Body of pancreas (tissue), 4 donors: ENCODE data around the gene HOXC4. TPM values are rescaled to one million over a fixed set of nuclear protein-coding genes. Genes with fewer than 3 reads are reported as not detected.

Experiments
- ATAC-seq: fragments of 150-250 bp; one replicate; pipeline ENCODE4 v1.9.1; 2016
- DNase-seq, 4 donors: peaks; one replicate each; pipeline ENCODE4 v3.0.0-alpha.2; 2019
- H3K27ac ChIP-seq, 4 donors: fragments of 200-600 bp; sonication (generic); 1 replicate in 3 of 4; 2 replicates in 1 of 4; pipeline versions ENCODE4 v1.5.1 to v1.6.1; 2016 to 2019; ENCODE audit warnings: mild to moderate bottlenecking in 1 of 4, mixed read lengths in 1 of 4, moderate library complexity in 1 of 4
- H3K27me3 ChIP-seq, 2 donors: fragments of 200-600 bp; sonication (generic); one replicate each; pipeline ENCODE4 v1.6.0; 2016; ENCODE audit warnings: mild to moderate bottlenecking in 1 of 2
- H3K36me3 ChIP-seq, 2 donors: fragments of 200-600 bp; sonication (generic); replicated peaks in 1 of 2; 2 replicates each; pipeline ENCODE4 v1.5.1; 2016; ENCODE audit warnings: low read depth in 2 of 2; ENCODE audit not compliant: insufficient read depth in 1 of 2
- H3K4me1 ChIP-seq: fragments of 200-600 bp; sonication (generic); one replicate; pipeline ENCODE4 v1.6.0; 2016
- H3K4me3 ChIP-seq, 2 donors: fragments of 200-600 bp; sonication (generic); 1 replicate in 1 of 2; 2 replicates in 1 of 2; pipeline ENCODE4 v1.5.1; 2016 to 2019
- H3K9me3 ChIP-seq, 3 donors: fragments of 200-600 bp; sonication (generic); 1 replicate in 2 of 3; 2 replicates in 1 of 3; pipeline ENCODE4 v1.5.1; 2016
- POLR2A ChIP-seq, 3 donors: fragments of 450-650 bp; IDR thresholded peaks; one replicate each; pipeline ENCODE4 v1.6.1; 2016; ENCODE audit warnings: antibody characterized with exemption in 3 of 3, mild to moderate bottlenecking in 2 of 3
- WGBS, 2 donors: methylation state at CpG; one replicate each; pipeline ENCODE4 v1.1.5; 2017; 5-methylcytosine and 5-hydroxymethylcytosine counted together
- intact Hi-C: fragments of 100-400 bp; cut with DNase I; formaldehyde crosslinking; loops from one replicate; pipeline ENCODE4 v1.15.1; 2023
- total RNA-seq, 2 donors: library from RNA; depleted of rRNA; stranded (reverse); fragments of >200 nt; gene quantifications; one replicate each; pipeline ENCODE4 v1.1.0, GENCODE V29; 2016
- TF ChIP-seq, protein P1 (sequence below), 7 experiments: fragments of 450-650 bp in 4 of 7; fragments of 200-600 bp in 3 of 7; sonication (generic) in 3 of 7; IDR thresholded peaks; one replicate each; pipeline ENCODE4 v1.5.1; 2016 to 2019; ENCODE audit warnings: antibody characterized with exemption in 7 of 7

HOXC4 gene
- total RNA-seq, 2 donors from 2014 or later = not detected

DNA sequence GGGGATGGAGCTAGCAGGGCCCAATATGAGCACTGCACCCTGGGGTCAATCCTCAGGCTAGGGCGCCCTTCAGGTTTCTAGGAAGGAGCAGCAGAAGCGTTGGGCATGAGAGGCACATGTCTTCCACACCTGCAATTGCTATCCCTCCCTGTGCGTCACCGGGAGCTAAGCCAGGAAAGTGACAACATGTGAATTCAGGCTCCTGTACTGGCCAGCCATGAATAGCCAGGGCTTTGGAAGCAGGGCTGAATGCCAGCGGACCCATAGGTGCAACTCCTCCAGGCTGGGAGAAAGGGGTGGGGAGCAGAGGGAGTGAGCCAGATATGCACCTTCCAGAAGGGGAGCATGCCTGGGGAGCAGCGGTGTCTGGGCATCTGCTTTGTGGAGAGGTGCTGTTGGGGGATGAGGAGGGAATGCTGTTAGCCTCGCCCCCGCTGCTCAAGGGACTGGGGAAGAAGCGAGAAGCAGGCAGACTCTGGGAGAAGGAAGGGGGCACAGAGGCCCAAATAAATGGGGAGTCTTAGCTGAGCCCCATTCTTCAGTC lies 14.7 kb upstream of the HOXC4 start:
- no peaks in the 10 kb centered on the region for H3K36me3 ChIP-seq
- peaks cover 0 to 16% of the 10 kb centered on the region in 2 donors for H3K27me3 ChIP-seq
- ATAC-seq = peak; percentile 66
- no peaks in the 10 kb centered on the region for H3K9me3 ChIP-seq
- 18% methylated on average over 9 of the region's 9 CpGs for WGBS, 2 donors
- H3K4me1 ChIP-seq = peaks cover 2% of the 10 kb centered on the region
- H3K4me3 ChIP-seq = no peak overlapping the region
- peak in 3 of 4 donors; percentile 44 to 80 (median 76) for DNase-seq
- H3K27ac ChIP-seq = no peak overlapping the region
- intact Hi-C loops = no loop called here
- TF ChIP-seq, protein P1, sequence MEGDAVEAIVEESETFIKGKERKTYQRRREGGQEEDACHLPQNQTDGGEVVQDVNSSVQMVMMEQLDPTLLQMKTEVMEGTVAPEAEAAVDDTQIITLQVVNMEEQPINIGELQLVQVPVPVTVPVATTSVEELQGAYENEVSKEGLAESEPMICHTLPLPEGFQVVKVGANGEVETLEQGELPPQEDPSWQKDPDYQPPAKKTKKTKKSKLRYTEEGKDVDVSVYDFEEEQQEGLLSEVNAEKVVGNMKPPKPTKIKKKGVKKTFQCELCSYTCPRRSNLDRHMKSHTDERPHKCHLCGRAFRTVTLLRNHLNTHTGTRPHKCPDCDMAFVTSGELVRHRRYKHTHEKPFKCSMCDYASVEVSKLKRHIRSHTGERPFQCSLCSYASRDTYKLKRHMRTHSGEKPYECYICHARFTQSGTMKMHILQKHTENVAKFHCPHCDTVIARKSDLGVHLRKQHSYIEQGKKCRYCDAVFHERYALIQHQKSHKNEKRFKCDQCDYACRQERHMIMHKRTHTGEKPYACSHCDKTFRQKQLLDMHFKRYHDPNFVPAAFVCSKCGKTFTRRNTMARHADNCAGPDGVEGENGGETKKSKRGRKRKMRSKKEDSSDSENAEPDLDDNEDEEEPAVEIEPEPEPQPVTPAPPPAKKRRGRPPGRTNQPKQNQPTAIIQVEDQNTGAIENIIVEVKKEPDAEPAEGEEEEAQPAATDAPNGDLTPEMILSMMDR (IDR thresholded peaks at IDR 0.05) = no peak
- no peak for TF ChIP-seq POLR2A (IDR thresholded peaks at IDR 0.05)

DNA sequence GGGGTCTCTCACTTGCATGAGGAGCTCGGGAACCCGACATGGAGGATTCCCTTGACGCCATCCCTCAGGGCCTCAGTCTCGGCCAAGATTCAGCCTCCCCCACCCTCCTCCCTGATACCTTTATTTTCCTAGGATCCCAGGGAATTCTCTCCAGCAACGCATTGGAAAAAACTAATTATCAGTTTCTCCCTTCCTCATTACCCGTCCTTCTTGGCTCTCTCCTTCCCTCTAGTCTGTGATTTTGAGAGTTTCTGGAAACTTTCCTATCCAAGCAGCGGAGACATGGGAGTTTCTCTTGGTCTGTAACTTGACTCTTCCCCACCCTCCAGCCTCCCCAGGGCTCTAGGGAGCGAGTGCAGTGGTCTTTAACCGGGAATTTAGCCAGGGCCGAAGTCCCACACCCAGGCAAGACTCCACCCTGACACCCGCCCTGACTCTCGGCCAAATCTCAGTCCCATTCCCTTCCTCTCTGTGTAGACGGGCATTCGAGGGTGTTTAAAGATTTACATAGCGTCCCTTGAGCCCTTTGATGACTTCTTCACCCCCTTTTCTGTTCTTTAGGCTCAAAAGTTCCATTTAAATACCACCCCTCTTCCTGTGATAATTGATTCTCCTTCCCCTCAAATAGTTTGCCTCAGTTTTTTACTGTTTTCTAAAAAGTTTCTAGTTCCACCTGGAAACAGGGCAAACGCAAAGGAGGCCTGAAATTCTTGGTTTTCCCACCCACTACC lies 14.1 kb upstream of the HOXC4 start:
- TF ChIP-seq POLR2A (IDR thresholded peaks at IDR 0.05) = no peak
- TF ChIP-seq, protein P1 (IDR thresholded peaks at IDR 0.05) = no peak
- no peaks in the 10 kb centered on the region for H3K9me3 ChIP-seq
- H3K27me3 ChIP-seq = peaks cover under 1 to 16% of the 10 kb centered on the region in 2 donors
- H3K27ac ChIP-seq = no peak overlapping the region
- no peaks in the 10 kb centered on the region for H3K4me1 ChIP-seq
- intact Hi-C loops = no loop called here
- 13 to 15% methylated on average over 16 of the region's 16 CpGs for WGBS, 2 donors
- ATAC-seq = no peak
- no peak overlapping the region for H3K4me3 ChIP-seq
- H3K36me3 ChIP-seq = no peaks in the 10 kb centered on the region
- DNase-seq = no peak

DNA sequence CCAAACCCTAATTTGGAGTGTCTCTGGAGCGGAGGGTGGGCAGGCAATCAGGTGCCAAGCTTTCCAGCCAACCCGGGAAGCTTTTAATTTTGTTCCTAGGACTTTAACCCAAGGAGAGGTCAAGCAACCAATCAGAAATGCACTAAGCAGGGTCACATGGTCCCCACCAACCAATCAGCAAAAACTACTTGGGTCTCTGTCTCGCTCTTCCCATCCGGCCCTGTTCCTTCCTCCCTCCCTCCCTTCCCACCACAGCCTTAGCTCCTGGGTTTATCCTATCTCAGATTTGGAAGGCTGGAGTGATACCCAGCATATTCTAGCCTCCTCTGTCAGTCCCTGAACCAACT lies 13.5 kb upstream of the HOXC4 start:
- no peaks in the 10 kb centered on the region for H3K4me1 ChIP-seq
- intact Hi-C loops = no loop called here
- no peaks in the 10 kb centered on the region for H3K9me3 ChIP-seq
- no peak for DNase-seq
- TF ChIP-seq POLR2A (IDR thresholded peaks at IDR 0.05) = no peak
- TF ChIP-seq, protein P1 (IDR thresholded peaks at IDR 0.05) = no peak
- no peak overlapping the region for H3K27ac ChIP-seq
- H3K4me3 ChIP-seq = no peak overlapping the region
- no peak for ATAC-seq
- 29 to 38% methylated on average over 4 of the region's 4 CpGs for WGBS, 2 donors
- H3K27me3 ChIP-seq = peaks cover 3 to 16% of the 10 kb centered on the region in 2 donors
- no peaks in the 10 kb centered on the region for H3K36me3 ChIP-seq

DNA sequence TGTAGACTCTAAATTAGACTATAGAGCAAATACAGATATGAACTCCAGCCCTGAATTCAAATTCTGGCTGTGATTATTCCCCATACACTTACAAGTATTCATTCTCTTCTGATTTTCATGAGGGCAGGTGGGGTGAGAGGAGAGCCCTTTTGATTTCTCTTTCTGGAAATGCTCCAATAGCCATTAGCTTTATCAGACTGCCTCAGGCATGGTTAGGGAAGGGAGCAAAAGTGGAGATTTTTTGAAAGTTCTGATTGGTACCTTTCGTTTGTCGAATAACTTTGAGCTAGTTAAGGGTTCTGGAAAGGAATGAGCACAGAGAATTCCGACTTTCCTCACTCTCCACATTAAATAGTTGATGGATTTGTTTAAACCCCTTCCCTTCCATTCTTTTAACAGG lies 13.0 kb upstream of the HOXC4 start:
- peaks cover 3 to 17% of the 10 kb centered on the region in 2 donors for H3K27me3 ChIP-seq
- no peak overlapping the region for H3K4me3 ChIP-seq
- no peak overlapping the region for H3K27ac ChIP-seq
- TF ChIP-seq, protein P1 (IDR thresholded peaks at IDR 0.05) = no peak
- TF ChIP-seq POLR2A (IDR thresholded peaks at IDR 0.05) = no peak
- ATAC-seq (no peak), DNase-seq (no peak)
- WGBS, 2 donors = 46 to 58% methylated on average over 3 of the region's 3 CpGs
- intact Hi-C loops = no loop called here
- H3K9me3 ChIP-seq = no peaks in the 10 kb centered on the region
- H3K4me1 ChIP-seq = no peaks in the 10 kb centered on the region
- H3K36me3 ChIP-seq = no peaks in the 10 kb centered on the region
